Measurements from ENCODE around the gene KCNH1. TPM values are rescaled to one million over a fixed set of nuclear protein-coding genes. Genes with fewer than 3 reads are reported as not detected.

The KCNH1 gene
- polyA plus RNA-seq, 1 donor from 2014 or later = 3.9 TPM

GRCh38 chr1:210705086-210705485 lies 428.9 kb downstream of the KCNH1 start:
- H3K9me2 ChIP-seq (ENCODE audit: insufficient read depth, low read length) = no peaks in the 10 kb centered on the region
- no peaks in the 10 kb centered on the region for H3K27me3 ChIP-seq (ENCODE audit: insufficient read depth, low read depth, low read length)
- no peak overlapping the region for H3K27ac ChIP-seq (ENCODE audit: low read length)
- H3K36me3 ChIP-seq (ENCODE audit: insufficient read depth, low read length) = no peaks in the 10 kb centered on the region
- H3F3A ChIP-seq (ENCODE audit: insufficient read depth, low read length, poor library complexity, severe bottlenecking) = no peaks in the 10 kb centered on the region
- no peaks in the 10 kb centered on the region for H3K79me2 ChIP-seq (replicated peaks; ENCODE audit: insufficient read depth, low read length)
- no peak overlapping the region for H3K4me2 ChIP-seq (ENCODE audit: low read length)
- no peaks in the 10 kb centered on the region for H3K9me3 ChIP-seq (ENCODE audit: low read length)
- TF ChIP-seq MXI1 (conservative IDR thresholded peaks at IDR 0.05; ENCODE audit: poor library complexity, severe bottlenecking) (no peak), EP300 (conservative IDR thresholded peaks at IDR 0.05; ENCODE audit: poor library complexity, severe bottlenecking) (no peak), REST (IDR thresholded peaks at IDR 0.05; ENCODE audit: borderline replicate concordance) (no peak), SMC3 (conservative IDR thresholded peaks at IDR 0.05; ENCODE audit: poor library complexity) (no peak), RAD21 (conservative IDR thresholded peaks at IDR 0.05) (no peak), TAF1 (IDR thresholded peaks at IDR 0.05; ENCODE audit: low read depth) (no peak), EZH2 (IDR thresholded peaks at IDR 0.05; ENCODE audit: borderline replicate concordance, insufficient read depth, low read length, poor library complexity, severe bottlenecking) (no peak), POLR2AphosphoS5 (IDR thresholded peaks at IDR 0.05) (no peak)
- TF ChIP-seq, protein P1, sequence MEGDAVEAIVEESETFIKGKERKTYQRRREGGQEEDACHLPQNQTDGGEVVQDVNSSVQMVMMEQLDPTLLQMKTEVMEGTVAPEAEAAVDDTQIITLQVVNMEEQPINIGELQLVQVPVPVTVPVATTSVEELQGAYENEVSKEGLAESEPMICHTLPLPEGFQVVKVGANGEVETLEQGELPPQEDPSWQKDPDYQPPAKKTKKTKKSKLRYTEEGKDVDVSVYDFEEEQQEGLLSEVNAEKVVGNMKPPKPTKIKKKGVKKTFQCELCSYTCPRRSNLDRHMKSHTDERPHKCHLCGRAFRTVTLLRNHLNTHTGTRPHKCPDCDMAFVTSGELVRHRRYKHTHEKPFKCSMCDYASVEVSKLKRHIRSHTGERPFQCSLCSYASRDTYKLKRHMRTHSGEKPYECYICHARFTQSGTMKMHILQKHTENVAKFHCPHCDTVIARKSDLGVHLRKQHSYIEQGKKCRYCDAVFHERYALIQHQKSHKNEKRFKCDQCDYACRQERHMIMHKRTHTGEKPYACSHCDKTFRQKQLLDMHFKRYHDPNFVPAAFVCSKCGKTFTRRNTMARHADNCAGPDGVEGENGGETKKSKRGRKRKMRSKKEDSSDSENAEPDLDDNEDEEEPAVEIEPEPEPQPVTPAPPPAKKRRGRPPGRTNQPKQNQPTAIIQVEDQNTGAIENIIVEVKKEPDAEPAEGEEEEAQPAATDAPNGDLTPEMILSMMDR (IDR thresholded peaks at IDR 0.05; ENCODE audit: poor library complexity, severe bottlenecking) = no peak
- H3K9ac ChIP-seq (ENCODE audit: low read length) = no peak overlapping the region
- no peak overlapping the region for H2AFZ ChIP-seq (ENCODE audit: low read depth, low read length)
- no peak overlapping the region for H3K4me3 ChIP-seq (ENCODE audit: low read length)
- H4K20me1 ChIP-seq (ENCODE audit: insufficient read depth) = no peaks in the 10 kb centered on the region

DNA sequence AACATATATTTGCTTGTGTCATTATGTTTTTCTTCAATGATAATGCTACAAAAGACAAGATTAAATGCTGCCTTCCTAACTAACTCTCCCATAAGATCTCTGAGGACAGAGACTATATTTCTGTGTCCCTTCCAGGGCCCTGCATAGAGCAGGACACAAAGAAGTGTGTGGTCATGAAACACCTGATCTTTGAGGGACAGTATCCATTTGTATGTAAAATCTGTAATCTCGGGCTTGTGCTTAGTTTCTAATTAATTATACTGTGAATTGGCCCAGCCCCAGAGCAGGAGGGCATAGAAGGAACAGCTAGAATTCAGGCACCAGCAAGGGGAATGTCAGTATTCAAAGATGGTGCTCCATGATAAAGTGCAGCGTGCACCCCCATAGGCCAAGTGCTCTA lies 430.4 kb downstream of the KCNH1 start:
- H3K9me3 ChIP-seq (ENCODE audit: low read length) = no peaks in the 10 kb centered on the region
- H2AFZ ChIP-seq (ENCODE audit: low read depth, low read length) = no peak overlapping the region
- no peak for TF ChIP-seq POLR2AphosphoS5 (IDR thresholded peaks at IDR 0.05)
- TF ChIP-seq RAD21 (conservative IDR thresholded peaks at IDR 0.05) = no peak
- TF ChIP-seq SMC3 (conservative IDR thresholded peaks at IDR 0.05; ENCODE audit: poor library complexity) = no peak
- TF ChIP-seq, protein P1 (IDR thresholded peaks at IDR 0.05; ENCODE audit: poor library complexity, severe bottlenecking) = no peak
- no peak overlapping the region for H3K4me3 ChIP-seq (ENCODE audit: low read length)
- H3K9me2 ChIP-seq (ENCODE audit: insufficient read depth, low read length) = no peaks in the 10 kb centered on the region
- H3K27me3 ChIP-seq (ENCODE audit: insufficient read depth, low read depth, low read length) = no peaks in the 10 kb centered on the region
- no peak overlapping the region for H3K27ac ChIP-seq (ENCODE audit: low read length)
- H3K9ac ChIP-seq (ENCODE audit: low read length) = no peak overlapping the region
- H4K20me1 ChIP-seq (ENCODE audit: insufficient read depth) = no peaks in the 10 kb centered on the region
- no peak overlapping the region for H3K4me2 ChIP-seq (ENCODE audit: low read length)
- no peaks in the 10 kb centered on the region for H3K36me3 ChIP-seq (ENCODE audit: insufficient read depth, low read length)
- H3F3A ChIP-seq (ENCODE audit: insufficient read depth, low read length, poor library complexity, severe bottlenecking) = no peaks in the 10 kb centered on the region
- no peaks in the 10 kb centered on the region for H3K79me2 ChIP-seq (replicated peaks; ENCODE audit: insufficient read depth, low read length)

Measured in neural cell (in vitro differentiated cells).